Stimulated activated CD4-positive, alpha-beta T cell treated with anti-CD3 and anti-CD28 coated beads, Interleukin-15, amount 100 ng/mL, for 24 hours (primary cell): ENCODE results near the gene CACNA2D4.

Experiments used
- DNase-seq: peaks from one replicate; pipeline ENCODE4 v3.0.0-alpha.2; 2020

The CACNA2D4 gene

GRCh38 chr12:1864456-1864855 lies 54.0 kb downstream of the CACNA2D4 start:
- no peak for DNase-seq

GRCh38 chr12:1863823-1864222 lies 54.6 kb downstream of the CACNA2D4 start:
- DNase-seq, result no peak

GRCh38 chr12:1862973-1863372 lies 55.5 kb downstream of the CACNA2D4 start:
- DNase-seq, result no peak

GRCh38 chr12:1859643-1860042 lies 58.8 kb downstream of the CACNA2D4 start:
- DNase-seq, result no peak

GRCh38 chr12:1858456-1858855 lies 60.0 kb downstream of the CACNA2D4 start:
- no peak for DNase-seq

- no peak for DNase-seq
These were observed 60.6 kb downstream of the CACNA2D4 start for GRCh38 chr12:1857821-1858220.

- DNase-seq, result no peak
These were observed 61.4 kb downstream of the CACNA2D4 start for GRCh38 chr12:1857086-1857485.

GRCh38 chr12:1855241-1855640 lies 63.2 kb downstream of the CACNA2D4 start:
- DNase-seq, result no peak

GRCh38 chr12:1853716-1854115 lies 64.7 kb downstream of the CACNA2D4 start:
- no peak for DNase-seq

- DNase-seq, result no peak
These were observed 66.4 kb downstream of the CACNA2D4 start for GRCh38 chr12:1852076-1852475.

GRCh38 chr12:1851151-1851701 lies 67.2 kb downstream of the CACNA2D4 start:
- DNase-seq, result no peak

- DNase-seq, result no peak
These were observed 69.7 kb downstream of the CACNA2D4 start for GRCh38 chr12:1848745-1849144.

GRCh38 chr12:1848146-1848545 lies 70.3 kb downstream of the CACNA2D4 start:
- no peak for DNase-seq

GRCh38 chr12:1847411-1847810 lies 71.0 kb downstream of the CACNA2D4 start:
- no peak for DNase-seq

- DNase-seq, result no peak
These were observed 71.7 kb downstream of the CACNA2D4 start for GRCh38 chr12:1846421-1847405.

- no peak for DNase-seq
These were observed 72.6 kb downstream of the CACNA2D4 start for GRCh38 chr12:1845886-1846285.

- DNase-seq, result no peak
These were observed 73.0 kb downstream of the CACNA2D4 start for GRCh38 chr12:1845427-1845826.

- no peak for DNase-seq
These were observed 73.6 kb downstream of the CACNA2D4 start for GRCh38 chr12:1844661-1845409.

GRCh38 chr12:1844223-1844622 lies 74.2 kb downstream of the CACNA2D4 start:
- DNase-seq, result no peak

- no peak for DNase-seq
These were observed 74.8 kb downstream of the CACNA2D4 start for GRCh38 chr12:1843641-1844005.

- DNase-seq, result no peak
These were observed 75.4 kb downstream of the CACNA2D4 start for GRCh38 chr12:1842905-1843640.

GRCh38 chr12:1842183-1842904 lies 76.1 kb downstream of the CACNA2D4 start:
- DNase-seq, result no peak
